GM21576 (cell line): ENCODE results near the gene PPP1R11.

Experiments
- ATAC-seq: cut with Tn5 transposase; IDR thresholded peaks from one replicate; pipeline ENCODE4 v1.9.1; 2021; ENCODE audit warnings: mild to moderate bottlenecking, moderate library complexity; ENCODE audit not compliant: unreplicated experiment

The PPP1R11 gene

DNA sequence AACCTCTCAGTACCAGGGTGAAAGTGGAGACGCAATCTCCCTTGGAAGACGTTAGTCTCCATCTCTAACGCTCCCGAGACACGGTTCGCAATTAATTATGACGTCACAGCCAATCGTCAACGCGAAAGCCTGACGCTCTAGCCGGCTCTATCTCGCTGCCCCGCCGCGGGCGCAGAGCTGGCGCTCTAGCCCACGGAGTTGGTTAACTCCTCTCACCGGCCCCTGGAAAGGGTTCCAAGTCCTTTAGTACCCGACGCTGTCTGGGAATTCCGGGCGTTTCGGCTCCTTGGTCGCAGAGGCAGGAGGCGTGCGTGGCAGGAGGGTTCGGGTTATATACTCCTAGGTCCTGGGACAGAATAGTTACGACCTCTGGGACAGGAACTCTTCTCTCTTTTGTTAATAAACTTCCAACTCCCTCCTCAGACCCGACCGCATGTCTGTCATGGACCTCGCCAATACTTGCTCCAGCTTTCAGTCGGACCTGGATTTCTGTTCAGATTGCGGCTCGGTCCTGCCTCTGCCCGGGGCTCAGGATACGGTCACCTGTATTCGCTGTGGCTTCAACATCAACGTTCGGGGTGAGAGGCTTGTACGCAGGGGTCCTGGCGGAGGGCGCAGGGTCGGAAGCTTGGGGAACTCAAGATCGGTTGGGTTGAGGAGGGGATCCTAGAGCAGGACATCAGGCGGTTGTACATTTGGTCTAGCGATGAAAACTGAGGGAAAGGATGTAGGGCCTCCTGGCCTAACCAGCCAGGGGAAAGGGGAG lies 5.7 kb upstream of the PPP1R11 start, which contains the start of gene POLR1H:
Gene POLR1H, plus strand, starts transcription at position 174 of the 766 bp plus-strand sequence. Its CDS starts 260 bp downstream, at position 434.
- ATAC-seq, result peak; percentile 91

DNA sequence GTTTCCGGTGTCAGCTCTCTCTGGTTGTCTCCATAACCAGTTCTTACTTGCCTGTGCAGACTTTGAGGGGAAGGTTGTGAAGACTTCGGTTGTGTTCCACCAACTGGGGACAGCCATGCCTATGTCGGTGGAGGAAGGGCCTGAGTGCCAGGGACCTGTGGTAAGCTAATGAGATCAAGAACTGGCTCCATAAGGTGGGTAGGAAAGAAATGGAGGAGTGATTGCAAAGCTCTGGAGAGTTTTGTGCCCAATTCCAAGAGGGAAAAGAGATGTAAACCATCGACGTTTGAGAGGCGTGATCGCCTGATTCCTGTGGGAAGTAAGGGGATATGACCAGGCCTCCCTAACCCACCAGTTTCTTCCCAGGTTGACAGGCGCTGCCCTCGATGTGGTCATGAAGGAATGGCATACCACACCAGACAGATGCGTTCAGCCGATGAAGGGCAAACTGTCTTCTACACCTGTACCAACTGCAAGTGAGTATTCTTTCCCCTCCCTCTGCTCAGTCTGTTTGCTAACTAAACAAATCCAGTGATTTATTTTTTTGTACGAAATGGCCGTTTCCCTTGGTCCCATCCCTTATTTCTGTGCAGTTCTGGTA lies 5.0 kb upstream of the PPP1R11 start:
- ATAC-seq, result no peak

DNA sequence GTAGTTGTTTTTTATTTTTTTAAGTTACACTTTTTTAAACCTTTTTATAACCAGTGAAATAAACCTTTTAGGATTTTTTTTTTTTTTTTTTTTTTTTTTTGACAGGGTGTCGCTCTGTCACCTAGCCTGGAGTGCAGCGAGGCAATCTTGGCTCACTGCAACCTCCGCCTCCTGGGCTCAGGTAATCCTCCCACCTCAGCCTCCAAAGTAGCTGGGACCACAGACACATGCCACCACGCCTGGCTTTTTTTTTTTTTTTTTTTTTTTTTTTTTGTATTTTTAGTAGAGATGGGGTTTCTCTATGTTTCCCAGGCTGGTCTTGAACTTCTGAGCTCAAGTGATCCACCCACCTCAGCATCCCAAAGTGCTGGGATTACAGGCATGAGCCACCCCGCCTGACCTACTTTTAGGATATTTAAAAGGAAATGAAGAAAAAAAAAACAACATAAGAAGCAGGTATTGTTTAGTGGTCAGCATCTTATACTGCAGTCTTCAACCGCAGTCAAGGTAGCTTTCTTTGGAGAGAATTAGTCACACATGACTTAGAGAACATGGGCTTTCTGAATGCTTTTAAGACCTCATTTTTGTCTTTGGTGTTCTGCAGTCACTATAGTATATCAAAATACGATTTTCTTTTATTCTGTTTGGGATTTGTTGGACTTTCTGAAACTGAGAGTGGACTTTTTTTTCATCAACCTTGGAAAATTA lies 4.4 kb upstream of the PPP1R11 start:
- ATAC-seq, result no peak

DNA sequence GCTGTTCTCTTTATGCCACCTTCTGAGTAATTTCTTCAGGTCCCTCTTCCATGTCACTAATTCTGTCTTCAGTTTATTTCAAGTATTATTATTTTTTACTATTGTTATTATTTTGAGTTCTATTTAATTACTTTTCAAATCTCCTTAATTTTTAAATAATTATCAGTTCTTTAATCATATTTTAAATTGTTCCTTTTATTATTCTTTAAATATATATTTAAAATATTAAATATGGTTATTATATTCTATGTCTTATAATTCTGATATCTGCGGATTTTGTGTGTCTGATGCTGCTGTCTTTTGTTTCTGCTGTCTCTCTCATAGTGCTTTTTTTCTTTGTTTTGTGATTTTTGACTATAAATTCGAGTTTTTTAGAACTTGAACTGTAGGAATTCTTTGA lies 3.7 kb upstream of the PPP1R11 start:
- ATAC-seq, result no peak

DNA sequence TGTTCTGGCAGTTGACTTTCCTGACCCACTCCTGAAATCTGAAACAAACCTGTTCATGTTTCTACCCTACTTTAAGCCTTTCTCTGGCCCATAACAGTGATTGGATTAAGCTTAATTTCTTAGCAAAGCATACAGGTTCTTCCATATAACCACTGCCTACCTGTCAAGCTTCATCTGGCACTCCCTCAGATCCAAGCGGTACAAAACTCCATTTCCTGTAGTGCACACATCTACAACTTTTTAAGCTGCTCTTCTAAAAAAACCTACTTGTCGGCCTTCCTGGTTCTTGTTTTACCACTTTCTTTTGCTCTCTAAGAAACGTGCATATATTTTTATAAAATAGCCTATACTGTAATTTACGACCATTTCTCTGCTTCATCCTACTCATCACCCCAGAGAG lies 916 bp upstream of the PPP1R11 start:
- ATAC-seq, result no peak

DNA sequence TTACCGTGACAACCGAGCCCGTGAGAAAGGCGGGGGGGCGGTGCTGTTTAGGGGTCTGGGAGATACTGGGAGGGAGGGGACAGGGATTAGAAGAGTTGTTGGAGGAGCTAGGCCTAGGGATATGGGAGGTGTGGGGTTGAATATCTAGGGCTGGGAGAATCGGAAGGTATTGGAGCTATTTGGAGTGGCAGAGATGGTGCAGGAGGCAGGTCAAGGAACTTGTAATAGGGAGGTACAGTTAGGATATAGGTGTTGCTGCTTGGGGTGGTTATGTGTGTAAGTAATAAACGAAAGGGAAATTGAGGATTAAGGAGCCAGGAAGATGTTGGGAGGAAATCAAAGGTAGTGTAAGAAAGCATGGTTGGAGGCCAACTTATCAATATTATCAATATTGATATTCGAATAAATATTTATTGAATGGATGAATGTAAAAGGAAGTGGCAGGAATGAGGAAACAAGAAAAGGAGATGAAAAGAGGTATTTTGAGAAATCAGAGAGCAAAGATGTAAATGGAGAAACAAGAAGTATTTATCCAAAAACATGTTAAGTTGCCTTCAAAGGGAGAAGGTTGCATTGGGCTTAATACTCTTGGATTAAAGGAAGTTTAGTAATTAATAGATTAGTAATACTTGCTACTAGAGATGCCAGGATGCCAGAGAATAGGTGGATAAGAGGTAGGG lies 602 bp downstream of the PPP1R11 start:
- ATAC-seq, result no peak

DNA sequence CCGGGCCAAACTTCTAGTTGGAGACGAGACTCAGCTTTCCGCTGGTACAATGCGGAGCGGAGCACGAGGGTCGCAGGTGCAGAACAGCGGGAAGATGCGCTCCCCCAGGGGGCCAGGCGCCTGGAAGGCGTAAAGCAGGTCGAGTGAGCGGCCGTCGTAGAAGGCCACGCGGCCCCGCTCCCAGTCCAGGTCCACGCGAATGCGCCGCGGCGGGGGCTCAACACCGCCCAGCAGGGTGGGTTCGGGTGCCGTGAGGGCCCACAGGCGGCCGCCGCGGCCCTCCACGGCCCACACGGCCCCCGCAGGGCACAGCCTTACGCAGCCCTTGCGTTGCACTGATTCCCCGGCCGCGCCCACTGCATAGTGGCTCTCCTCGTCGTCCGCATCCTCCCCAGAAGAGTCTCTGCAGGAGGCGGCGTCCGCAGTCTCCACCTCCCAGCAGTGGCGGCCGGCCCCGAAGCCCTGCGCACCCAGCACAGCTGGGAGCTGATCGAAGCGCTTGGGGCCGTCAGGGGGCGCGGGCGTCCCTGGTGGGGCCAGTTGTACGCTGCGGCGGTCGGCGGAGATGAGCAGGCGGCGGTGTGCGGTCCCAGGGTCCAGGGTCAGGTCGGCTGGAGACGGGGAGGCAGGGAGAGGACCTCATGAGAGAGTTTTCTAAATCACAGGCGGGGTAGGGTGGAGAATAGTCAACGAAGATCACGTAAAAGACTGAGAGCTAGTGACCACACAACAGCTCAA lies 4.3 kb downstream of the PPP1R11 start:
- no peak for ATAC-seq

DNA sequence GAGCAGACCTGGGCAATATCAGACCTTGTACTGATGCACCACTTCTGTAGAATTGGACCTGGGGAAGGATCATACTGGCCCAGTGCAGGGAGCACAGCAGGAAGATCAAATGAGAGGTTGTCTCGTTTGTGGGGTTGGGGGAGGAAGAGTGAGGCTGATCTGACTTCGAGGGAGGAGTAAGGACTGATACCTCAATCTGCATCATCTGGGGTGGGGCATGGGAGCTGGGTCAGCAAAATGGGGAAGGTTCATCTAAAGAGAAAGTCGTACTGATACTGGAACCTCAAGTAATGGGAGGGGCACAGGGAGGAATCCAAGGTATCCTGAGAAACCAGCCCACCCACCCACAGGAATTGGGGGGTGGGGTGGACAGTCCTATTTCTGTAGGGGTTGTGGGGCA lies 4.9 kb downstream of the PPP1R11 start:
- no peak for ATAC-seq

DNA sequence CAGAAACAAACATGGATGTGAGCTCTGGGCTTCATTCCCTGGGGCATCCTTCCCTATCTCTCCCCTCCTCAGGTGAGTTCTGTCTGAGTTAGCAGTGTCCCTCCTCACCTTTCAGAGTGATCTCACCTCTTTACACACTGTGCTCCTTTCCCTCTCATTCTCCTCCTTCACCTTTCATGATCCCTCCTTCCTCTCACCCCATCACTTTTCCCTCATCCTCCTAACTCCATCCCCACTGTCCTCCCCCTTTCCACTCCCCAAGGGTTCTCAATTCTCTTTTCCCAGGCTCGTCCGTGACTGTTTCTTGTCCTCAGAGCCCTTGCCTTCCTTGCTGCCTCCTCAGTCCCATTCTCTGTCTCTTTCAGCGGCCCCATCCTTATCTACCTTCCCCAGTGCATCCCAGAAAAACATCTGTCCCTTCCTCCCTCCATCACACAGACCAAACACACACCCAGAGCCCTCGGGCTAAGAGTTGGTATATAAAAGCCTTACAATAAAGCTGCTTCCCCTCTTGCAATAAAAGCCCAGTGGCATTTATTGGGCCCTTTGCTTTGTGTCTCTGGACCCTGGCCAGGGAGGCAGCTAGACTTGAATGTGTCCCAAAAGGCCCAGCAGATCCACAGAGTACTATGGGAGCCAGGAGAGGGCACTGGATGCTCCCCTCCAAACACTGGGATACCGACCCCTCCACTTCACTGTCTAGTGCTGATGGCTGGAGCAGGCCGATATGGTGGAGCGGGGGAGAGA lies 6.7 kb downstream of the PPP1R11 start:
- ATAC-seq, result no peak

DNA sequence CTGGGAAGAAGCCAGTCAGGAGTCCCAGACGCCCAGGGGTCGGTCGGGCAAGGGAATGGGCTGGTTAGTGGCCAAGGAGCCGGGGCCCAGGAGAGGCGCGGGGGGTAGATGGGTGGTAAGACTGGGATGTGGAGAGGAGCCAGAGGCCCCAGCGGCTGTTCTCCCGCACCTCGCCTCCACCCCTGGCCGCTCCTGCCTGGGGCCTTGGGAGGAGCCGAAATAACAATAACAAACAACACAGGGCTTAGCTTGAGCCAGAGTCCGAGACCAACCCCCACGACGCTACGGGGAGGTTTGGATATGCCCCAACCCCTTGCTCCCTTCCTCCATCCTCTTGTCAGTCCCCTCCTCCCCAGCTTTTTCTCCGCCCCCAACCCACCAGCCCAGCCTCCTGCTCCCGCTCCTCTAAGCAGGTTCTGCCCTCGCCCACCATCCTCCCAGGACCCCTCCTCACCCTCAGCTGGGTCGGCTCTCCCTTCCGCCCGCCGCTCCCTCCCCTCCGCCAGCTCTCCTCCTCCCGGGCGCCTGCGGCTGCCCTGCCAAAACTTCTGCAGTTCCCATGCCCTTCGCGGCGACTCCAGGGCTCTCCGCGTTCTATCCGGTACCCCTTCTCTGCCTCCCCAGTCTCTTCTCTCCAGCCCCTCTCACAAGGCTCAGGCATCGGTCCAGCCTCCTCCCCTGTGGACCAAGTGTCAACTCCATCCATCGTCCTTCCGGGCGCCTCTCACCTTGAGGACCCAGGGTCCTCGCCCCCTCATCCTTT lies 7.5 kb downstream of the PPP1R11 start:
- ATAC-seq, result no peak

DNA sequence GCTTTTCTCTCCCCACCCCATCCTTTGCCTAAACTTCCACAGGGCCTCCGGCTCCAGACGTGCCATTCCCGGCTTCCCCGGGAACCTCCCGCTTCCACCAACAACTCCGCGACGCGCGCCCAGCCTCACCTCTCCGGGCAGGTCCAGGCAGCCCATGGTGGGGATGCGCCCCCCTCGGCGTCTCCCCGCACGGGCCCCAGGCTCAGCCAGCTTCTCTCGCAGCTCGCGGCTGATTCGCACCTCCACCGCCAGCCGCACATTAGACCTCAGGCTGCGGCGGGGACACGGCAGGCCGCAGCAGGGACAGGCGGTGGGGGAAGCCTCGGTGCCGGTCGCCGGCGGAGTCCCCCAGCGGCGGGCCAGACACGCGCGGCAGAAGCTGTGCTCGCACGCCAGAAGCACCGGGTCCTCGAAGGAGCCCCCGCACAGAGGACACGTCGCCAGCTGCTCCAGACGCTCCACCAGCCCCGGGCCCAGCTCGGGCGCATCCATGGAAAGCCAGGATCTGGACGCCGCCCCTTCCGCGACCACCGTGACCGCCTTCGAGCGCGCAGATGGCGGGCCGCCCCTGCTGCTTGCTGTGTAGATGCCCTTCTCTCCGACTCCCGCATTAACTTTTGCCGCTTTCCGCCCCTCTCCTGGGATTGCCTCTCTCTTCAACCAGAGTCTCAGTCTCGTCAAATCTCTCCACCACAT lies 8.2 kb downstream of the PPP1R11 start, which contains the start of gene RNF39:
Gene RNF39, minus strand, starts transcription at position 676 of the 696 bp plus-strand sequence. Its CDS starts 184 bp downstream, at position 492.
- no peak for ATAC-seq

DNA sequence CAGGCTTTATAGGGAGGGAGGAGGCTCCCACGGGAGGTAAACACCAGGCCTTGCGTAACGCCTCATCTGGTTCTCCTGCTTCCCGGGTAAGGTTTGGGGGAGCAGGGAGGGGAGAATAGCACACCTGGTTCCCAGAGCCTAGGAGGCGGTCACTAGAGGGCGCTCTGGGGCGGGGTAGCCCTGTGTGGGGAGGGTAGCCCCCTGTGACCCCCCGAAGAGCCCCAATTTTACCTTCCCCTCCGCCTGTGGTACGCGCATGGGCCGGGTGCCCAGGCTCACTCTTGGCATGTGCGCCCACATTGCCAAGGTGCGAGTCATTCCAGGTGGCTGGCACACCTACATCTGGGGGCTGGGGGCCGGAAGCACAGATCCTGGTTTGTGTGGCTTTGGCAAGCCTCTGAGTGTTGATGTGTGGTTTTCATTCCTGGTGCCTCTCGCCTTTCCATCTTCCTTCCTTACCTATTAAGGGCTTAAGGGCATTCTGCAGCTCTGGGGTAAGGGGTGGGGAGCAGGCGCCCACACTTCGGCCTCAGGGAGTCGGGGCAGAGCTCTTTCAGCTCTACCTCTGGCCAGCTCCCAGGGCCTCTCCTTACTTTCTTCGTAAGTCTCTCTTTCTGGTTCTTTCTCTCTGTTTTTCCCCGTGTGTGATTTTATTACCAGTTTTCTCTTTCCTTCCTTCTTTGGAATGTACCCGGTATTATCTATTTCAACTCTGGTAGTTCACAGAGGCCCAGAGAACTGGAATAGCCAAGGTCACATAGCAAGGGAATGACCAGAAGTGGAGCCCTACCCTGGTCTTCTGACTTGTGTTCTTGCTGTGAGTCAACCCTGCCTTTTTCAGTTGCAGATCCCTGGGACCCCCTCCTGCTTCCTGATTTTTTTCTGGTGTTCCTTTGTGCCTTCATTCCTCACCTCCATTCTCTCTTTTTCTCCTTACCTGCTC lies 9.1 kb downstream of the PPP1R11 start:
- ATAC-seq, result no peak

DNA sequence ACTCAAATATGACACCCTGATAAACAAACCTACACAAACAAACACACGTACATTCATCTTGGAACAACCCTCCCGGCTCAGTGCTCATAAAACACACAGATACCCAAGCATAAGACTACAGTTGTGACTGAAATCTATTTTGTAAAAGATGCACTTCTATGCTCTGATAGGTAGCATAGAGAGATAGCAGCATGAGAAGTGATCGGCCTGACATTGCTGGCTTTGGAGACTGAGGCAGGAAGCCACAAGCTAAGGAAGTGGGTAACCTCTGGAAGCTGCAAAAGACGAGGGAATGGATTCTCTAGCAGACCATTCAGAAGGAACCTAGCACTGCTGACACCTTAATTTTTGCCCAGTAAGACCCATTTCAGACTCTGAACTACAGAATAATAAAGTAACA lies 10.2 kb downstream of the PPP1R11 start:
- no peak for ATAC-seq

DNA sequence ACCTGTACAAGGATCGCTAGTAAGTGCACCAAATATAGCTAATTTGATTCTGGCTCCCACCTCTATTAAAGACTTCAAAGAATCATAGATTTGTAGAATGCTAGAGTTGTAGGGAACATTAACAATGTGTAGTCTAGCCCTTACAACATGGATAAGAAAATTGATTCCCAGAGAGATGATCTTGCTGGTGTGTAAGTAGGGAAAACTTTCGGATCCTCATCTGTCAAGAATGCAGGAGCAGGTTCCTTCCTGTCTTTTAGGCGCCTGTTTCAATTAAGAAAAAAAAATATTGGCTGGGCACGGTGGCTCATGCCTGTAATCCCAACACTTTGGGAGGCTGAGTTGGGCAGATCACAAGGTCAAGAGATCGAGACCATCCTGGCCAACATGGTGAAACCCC lies 20.9 kb downstream of the PPP1R11 start:
- ATAC-seq, result no peak

DNA sequence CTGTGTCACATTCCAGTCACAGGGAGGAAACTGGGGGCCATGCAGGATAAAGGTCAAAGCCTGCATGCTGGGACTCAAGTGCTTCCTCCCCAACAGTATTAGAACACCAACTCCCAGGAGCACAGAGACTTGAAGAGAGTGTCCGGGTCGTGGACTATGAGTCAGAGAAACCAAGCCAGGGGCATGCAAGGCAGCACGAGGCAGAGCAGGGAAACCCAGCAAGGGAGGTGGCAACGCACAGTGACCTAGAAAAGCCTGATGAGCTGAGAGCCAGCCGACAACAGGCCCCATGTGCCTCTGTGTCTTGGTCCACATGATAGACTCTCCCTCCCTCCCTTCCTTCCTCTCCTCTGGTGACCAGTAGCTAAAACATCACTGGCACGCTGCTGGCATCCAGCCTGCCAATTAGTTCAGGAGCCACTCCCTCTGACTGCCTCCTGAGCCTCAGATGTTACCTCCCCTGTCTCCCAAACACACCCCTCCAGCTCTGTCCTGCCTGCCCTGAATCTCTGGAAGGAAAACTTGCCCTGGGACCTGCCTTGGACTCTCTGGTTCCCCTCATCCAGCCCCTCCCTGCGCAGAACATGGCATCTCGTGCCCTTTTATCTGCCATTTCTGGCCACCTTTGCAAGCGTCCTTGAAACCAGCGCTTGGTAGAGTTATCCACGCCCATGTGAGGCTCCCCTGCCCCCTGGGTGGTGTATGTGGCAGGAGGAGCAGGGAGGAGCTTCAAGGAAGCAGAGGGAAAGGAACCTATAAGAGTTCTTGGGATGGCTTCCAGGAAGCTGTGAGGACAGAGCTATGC lies 24.8 kb downstream of the PPP1R11 start:
- no peak for ATAC-seq

DNA sequence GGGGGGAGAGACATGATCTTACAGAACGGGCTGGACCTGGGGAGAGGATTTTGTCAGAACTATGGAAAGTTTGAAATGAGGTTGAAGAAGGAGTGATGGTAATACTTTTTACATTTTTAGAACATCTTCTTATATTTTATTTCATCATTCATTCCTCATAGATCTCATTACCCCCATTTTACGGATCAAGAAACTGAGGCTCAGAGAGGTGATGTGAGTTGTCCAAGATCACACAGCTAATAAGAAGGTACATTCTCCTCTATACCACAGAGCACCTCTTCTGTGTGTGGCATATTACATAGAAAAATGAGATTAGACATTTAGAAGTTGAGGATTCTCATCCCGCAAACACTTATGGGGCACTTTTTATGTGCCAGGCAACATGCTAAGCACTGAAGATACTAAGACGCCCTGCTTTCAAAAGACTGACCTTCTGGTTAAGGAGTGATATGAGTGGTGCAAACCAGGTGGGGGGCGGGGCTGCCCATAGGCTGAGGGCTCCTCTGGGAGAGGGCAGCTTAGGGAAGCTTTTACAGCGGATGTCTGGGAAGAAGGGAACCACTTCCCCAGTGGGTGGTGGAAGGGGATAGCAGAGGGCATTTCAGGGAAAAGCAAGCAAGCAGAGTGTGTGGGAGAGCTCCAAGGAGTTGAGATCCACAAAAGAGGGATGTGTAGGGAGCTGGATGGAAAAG lies 26.0 kb downstream of the PPP1R11 start:
- ATAC-seq, result no peak
